Mesenchymal stem cell (in vitro differentiated cells and primary cell): ENCODE results near the gene RASAL2.

Source experiments
- DNase-seq: peaks from one replicate; pipeline ENCODE4 v3.0.0-alpha.2; 2013
- H2AFZ ChIP-seq: one replicate; pipeline ENCODE4 v1.6.1; 2013; ENCODE audit warnings: low read depth, mild to moderate bottlenecking, control low read depth, inconsistent platforms, low read length, moderate library complexity
- H2AK5ac ChIP-seq: 2 replicates; pipeline ENCODE4 v1.6.1; 2013; ENCODE audit warnings: low read length, moderate library complexity, mild to moderate bottlenecking, inconsistent platforms; ENCODE audit not compliant: severe bottlenecking
- H2BK120ac ChIP-seq: one replicate; pipeline ENCODE4 v1.6.1; 2013; ENCODE audit warnings: low read depth, mild to moderate bottlenecking, inconsistent platforms, low read length, moderate library complexity
- H2BK12ac ChIP-seq, 2 experiments: one replicate each; pipeline ENCODE4 v1.6.1; 2013; ENCODE audit warnings: inconsistent platforms in 2 of 2, low read length in 2 of 2, mild to moderate bottlenecking in 2 of 2, moderate library complexity in 2 of 2, control low read depth in 1 of 2
- H2BK15ac ChIP-seq: one replicate; pipeline ENCODE4 v1.6.1; 2013; ENCODE audit warnings: mild to moderate bottlenecking, low read depth, inconsistent platforms; ENCODE audit not compliant: poor library complexity, severe bottlenecking
- H2BK5ac ChIP-seq: 2 replicates; pipeline ENCODE4 v1.6.1; 2013; ENCODE audit warnings: low read depth, mild to moderate bottlenecking, low read length, control low read depth, inconsistent platforms; ENCODE audit not compliant: poor library complexity, severe bottlenecking
- H3K14ac ChIP-seq, 2 experiments: one replicate each; pipeline ENCODE4 v1.6.1; 2013; ENCODE audit warnings: inconsistent platforms in 2 of 2, low read length in 2 of 2, control low read depth in 1 of 2, mild to moderate bottlenecking in 1 of 2, moderate library complexity in 1 of 2
- H3K18ac ChIP-seq, 2 experiments: one replicate each; pipeline ENCODE4 v1.6.1; 2013; ENCODE audit warnings: inconsistent platforms in 2 of 2, low read length in 2 of 2, control low read depth in 1 of 2, low read depth in 1 of 2, mild to moderate bottlenecking in 1 of 2
- H3K23ac ChIP-seq, 2 experiments: one replicate each; pipeline ENCODE4 v1.6.1; 2013; ENCODE audit warnings: inconsistent platforms in 2 of 2, low read length in 2 of 2, mild to moderate bottlenecking in 2 of 2, moderate library complexity in 2 of 2, control low read depth in 1 of 2
- H3K27ac ChIP-seq: 2 replicates; pipeline ENCODE4 v1.5.1; 2013; ENCODE audit warnings: mild to moderate bottlenecking, moderate library complexity, low read length, control low read depth, inconsistent platforms; ENCODE audit not compliant: poor library complexity, severe bottlenecking
- H3K27me3 ChIP-seq, 2 experiments: 2 replicates each; pipeline versions ENCODE4 v1.6.1 to v1.7.0; 2013; ENCODE audit warnings: low read length in 2 of 2, mild to moderate bottlenecking in 2 of 2, moderate library complexity in 2 of 2, control low read depth in 1 of 2, inconsistent platforms in 1 of 2; ENCODE audit not compliant: control insufficient read depth in 1 of 2, insufficient read depth in 1 of 2
- H3K36me3 ChIP-seq, 2 experiments: 2 replicates each; pipeline versions ENCODE4 v1.6.1 to v1.7.0; 2013; ENCODE audit warnings: low read length in 2 of 2, control low read depth in 1 of 2, inconsistent platforms in 1 of 2, low read depth in 1 of 2, mild to moderate bottlenecking in 1 of 2; ENCODE audit not compliant: insufficient read depth in 2 of 2, control insufficient read depth in 1 of 2
- H3K4ac ChIP-seq, 2 experiments: one replicate each; pipeline ENCODE4 v1.6.1; 2013; ENCODE audit warnings: inconsistent platforms in 2 of 2, low read length in 2 of 2, mild to moderate bottlenecking in 2 of 2, moderate library complexity in 2 of 2, control low read depth in 1 of 2, low read depth in 1 of 2
- H3K4me1 ChIP-seq: 2 replicates; pipeline ENCODE4 v1.6.1; 2013; ENCODE audit warnings: low read depth, low read length, control low read depth; ENCODE audit not compliant: control insufficient read depth, insufficient read depth
- H3K4me2 ChIP-seq: 2 replicates; pipeline ENCODE4 v1.6.1; 2013; ENCODE audit warnings: low read length, mild to moderate bottlenecking, inconsistent platforms; ENCODE audit not compliant: poor library complexity, severe bottlenecking
- H3K4me3 ChIP-seq, 2 experiments: 2 replicates each; pipeline versions ENCODE4 v1.5.1 to v1.7.0; 2013; ENCODE audit warnings: low read length in 2 of 2, mild to moderate bottlenecking in 2 of 2, control low read depth in 1 of 2, low read depth in 1 of 2; ENCODE audit not compliant: insufficient read depth in 1 of 2
- H3K79me1 ChIP-seq: replicated peaks from 2 replicates; pipeline ENCODE4 v1.6.1; 2013; ENCODE audit warnings: mild to moderate bottlenecking, control low read depth, low read length, inconsistent platforms; ENCODE audit not compliant: poor library complexity, severe bottlenecking
- H3K9ac ChIP-seq: 2 replicates; pipeline ENCODE4 v1.7.0; 2013; ENCODE audit warnings: mild to moderate bottlenecking, low read length, moderate library complexity
- H3K9me3 ChIP-seq: 2 replicates; pipeline ENCODE4 v1.7.0; 2013; ENCODE audit warnings: mild to moderate bottlenecking, low read length; ENCODE audit not compliant: control insufficient read depth
- H4K8ac ChIP-seq: one replicate; pipeline ENCODE4 v1.6.1; 2013; ENCODE audit warnings: inconsistent platforms, mild to moderate bottlenecking, low read length, moderate library complexity
- H4K91ac ChIP-seq: one replicate; pipeline ENCODE4 v1.6.1; 2013; ENCODE audit warnings: mild to moderate bottlenecking, low read length, inconsistent platforms
- WGBS: methylation state at CpG from one replicate; pipeline ENCODE4 v1.1.7; 2013; ENCODE audit warnings: mixed read lengths; 5-methylcytosine and 5-hydroxymethylcytosine counted together

The RASAL2 gene

GRCh38 chr1:178161516-178161915 lies 67.6 kb downstream of the RASAL2 start:
- H3K9me3 ChIP-seq: no peaks in the 10 kb centered on the region

GRCh38 chr1:178165196-178165595 lies 71.3 kb downstream of the RASAL2 start:
- WGBS: no CpG with 5 or more reads among the region's 1 CpG

More at GRCh38 chr1:178161516-178161915, 67.6 kb downstream of the RASAL2 start:
- Histone ChIP-seq H3K9ac (no peak overlapping the region), H2BK120ac (no peak overlapping the region), H3K4me3 (no peak overlapping the region), H3K27ac (no peak overlapping the region), H2BK15ac (no peak overlapping the region), H3K14ac (no peak overlapping the region), H3K23ac (no peak overlapping the region), H3K27me3 (no peaks in the 10 kb centered on the region), H2BK5ac (no peak overlapping the region), H3K4me2 (no peak overlapping the region), H3K4ac (no peak overlapping the region), H4K8ac (no peak overlapping the region), H3K79me1 (peaks cover 7% of the 10 kb centered on the region), H2AFZ (no peak overlapping the region), H2BK12ac (no peak overlapping the region), H3K18ac (no peak overlapping the region), H4K91ac (no peak overlapping the region), H3K4me1 (peaks cover 4% of the 10 kb centered on the region), H3K36me3 (no peaks in the 10 kb centered on the region), H2AK5ac (no peak overlapping the region)
- no CpG with 5 or more reads among the region's 2 CpGs for WGBS
- DNase-seq: no peak

GRCh38 chr1:178166429-178167024 lies 72.6 kb downstream of the RASAL2 start:
- H2BK15ac ChIP-seq: no peak overlapping the region
- no peak overlapping the region for H3K4ac ChIP-seq
- H3K14ac ChIP-seq: no peak overlapping the region
- no peak overlapping the region for H2AFZ ChIP-seq
- H3K23ac ChIP-seq: no peak overlapping the region
- DNase-seq: no peak
- H2BK120ac ChIP-seq: no peak overlapping the region
- H2AK5ac ChIP-seq: no peak overlapping the region
- WGBS: 43% methylated on average over 1 of the region's 1 CpG
- peaks cover 2% of the 10 kb centered on the region for H3K4me1 ChIP-seq
- no peak overlapping the region for H2BK5ac ChIP-seq
- H3K18ac ChIP-seq: no peak overlapping the region
- peaks cover 2% of the 10 kb centered on the region for H3K79me1 ChIP-seq
- H4K91ac ChIP-seq: no peak overlapping the region
- no peak overlapping the region for H3K4me3 ChIP-seq
- no peaks in the 10 kb centered on the region for H3K9me3 ChIP-seq
- no peaks in the 10 kb centered on the region for H3K36me3 ChIP-seq
- H4K8ac ChIP-seq: no peak overlapping the region
- no peak overlapping the region for H2BK12ac ChIP-seq
- H3K9ac ChIP-seq: no peak overlapping the region
- no peaks in the 10 kb centered on the region for H3K27me3 ChIP-seq
- H3K27ac ChIP-seq: no peak overlapping the region
- H3K4me2 ChIP-seq: no peak overlapping the region

More at GRCh38 chr1:178165196-178165595, 71.3 kb downstream of the RASAL2 start:
- no peak overlapping the region for H3K18ac ChIP-seq
- H3K14ac ChIP-seq: no peak overlapping the region
- H4K91ac ChIP-seq: no peak overlapping the region
- H4K8ac ChIP-seq: no peak overlapping the region
- H2BK120ac ChIP-seq: no peak overlapping the region
- H3K9ac ChIP-seq: no peak overlapping the region
- no peak overlapping the region for H2AFZ ChIP-seq
- no peak overlapping the region for H2BK12ac ChIP-seq
- no peak overlapping the region for H3K23ac ChIP-seq
- no peaks in the 10 kb centered on the region for H3K36me3 ChIP-seq
- H3K79me1 ChIP-seq: peaks cover 3% of the 10 kb centered on the region
- no peak overlapping the region for H3K4me3 ChIP-seq
- H3K4me2 ChIP-seq: no peak overlapping the region
- H2AK5ac ChIP-seq: no peak overlapping the region
- no peaks in the 10 kb centered on the region for H3K9me3 ChIP-seq
- H3K4ac ChIP-seq: no peak overlapping the region
- no peaks in the 10 kb centered on the region for H3K27me3 ChIP-seq
- peaks cover 2% of the 10 kb centered on the region for H3K4me1 ChIP-seq
- no peak overlapping the region for H2BK5ac ChIP-seq
- no peak for DNase-seq
- no peak overlapping the region for H3K27ac ChIP-seq
- no peak overlapping the region for H2BK15ac ChIP-seq

GRCh38 chr1:178168536-178168935 lies 74.6 kb downstream of the RASAL2 start:
- no peak overlapping the region for H3K4ac ChIP-seq
- no peaks in the 10 kb centered on the region for H3K9me3 ChIP-seq
- H3K18ac ChIP-seq: no peak overlapping the region
- peak overlapping the region; percentile 63 for H3K9ac ChIP-seq
- no peak overlapping the region for H2BK12ac ChIP-seq
- peaks cover 2% of the 10 kb centered on the region for H3K79me1 ChIP-seq
- H3K27me3 ChIP-seq: no peaks in the 10 kb centered on the region
- H2AK5ac ChIP-seq: no peak overlapping the region
- H3K4me1 ChIP-seq: peaks cover 2% of the 10 kb centered on the region
- no peak overlapping the region for H4K91ac ChIP-seq
- no peak overlapping the region for H3K27ac ChIP-seq
- no peak overlapping the region for H2BK120ac ChIP-seq
- no peak overlapping the region for H2BK15ac ChIP-seq
- no peak overlapping the region for H2BK5ac ChIP-seq
- H2AFZ ChIP-seq: no peak overlapping the region
- no peak overlapping the region for H3K23ac ChIP-seq
- DNase-seq: peak; percentile 84
- H3K36me3 ChIP-seq: no peaks in the 10 kb centered on the region
- H3K14ac ChIP-seq: no peak overlapping the region
- H4K8ac ChIP-seq: no peak overlapping the region
- no peak overlapping the region for H3K4me3 ChIP-seq
- peak overlapping the region; percentile 2 for H3K4me2 ChIP-seq
- WGBS: 13% methylated on average over 1 of the region's 2 CpGs
